Inferior parietal cortex (tissue), 1 donor: ENCODE results near the gene MOB3B.

Source experiments
- DNase-seq: peaks from one replicate; pipeline ENCODE4 v3.0.0-alpha.2; 2016; ENCODE audit errors: extremely low spot score

MOB3B gene

DNA sequence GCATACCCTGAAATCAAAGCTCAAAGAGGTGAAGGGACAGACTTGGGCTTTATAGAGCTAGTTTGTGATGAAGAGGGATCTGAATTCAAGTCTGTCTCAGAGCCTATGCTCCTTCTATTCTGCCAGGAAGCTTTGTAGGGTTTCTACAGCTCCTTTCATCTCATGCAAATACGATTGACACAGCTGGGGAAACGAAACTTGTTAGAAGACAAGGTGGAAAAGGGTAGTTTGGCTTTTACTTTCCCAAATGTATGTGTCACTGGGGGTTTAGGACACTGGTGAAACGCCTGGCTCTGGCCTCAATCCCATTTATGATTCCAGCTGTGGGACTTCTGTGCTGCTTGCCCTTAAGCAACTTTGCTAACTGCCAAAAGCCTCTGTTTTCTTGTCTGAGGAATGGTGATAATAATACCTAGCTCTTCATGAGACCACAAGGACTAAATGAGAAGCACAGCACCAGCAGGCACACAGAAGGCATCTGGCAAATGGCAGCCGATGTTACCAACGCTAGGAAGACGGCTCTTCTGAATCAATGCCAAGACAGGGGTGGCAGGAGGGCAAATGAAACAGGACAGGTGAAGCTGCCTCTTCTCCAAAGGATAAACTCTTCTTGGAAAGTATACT, 162.3 kb downstream of the MOB3B start:
- DNase-seq = no peak

- no peak for DNase-seq
Observed at GRCh38 chr9:27365707-27366376, 163.8 kb downstream of the MOB3B start.

DNA sequence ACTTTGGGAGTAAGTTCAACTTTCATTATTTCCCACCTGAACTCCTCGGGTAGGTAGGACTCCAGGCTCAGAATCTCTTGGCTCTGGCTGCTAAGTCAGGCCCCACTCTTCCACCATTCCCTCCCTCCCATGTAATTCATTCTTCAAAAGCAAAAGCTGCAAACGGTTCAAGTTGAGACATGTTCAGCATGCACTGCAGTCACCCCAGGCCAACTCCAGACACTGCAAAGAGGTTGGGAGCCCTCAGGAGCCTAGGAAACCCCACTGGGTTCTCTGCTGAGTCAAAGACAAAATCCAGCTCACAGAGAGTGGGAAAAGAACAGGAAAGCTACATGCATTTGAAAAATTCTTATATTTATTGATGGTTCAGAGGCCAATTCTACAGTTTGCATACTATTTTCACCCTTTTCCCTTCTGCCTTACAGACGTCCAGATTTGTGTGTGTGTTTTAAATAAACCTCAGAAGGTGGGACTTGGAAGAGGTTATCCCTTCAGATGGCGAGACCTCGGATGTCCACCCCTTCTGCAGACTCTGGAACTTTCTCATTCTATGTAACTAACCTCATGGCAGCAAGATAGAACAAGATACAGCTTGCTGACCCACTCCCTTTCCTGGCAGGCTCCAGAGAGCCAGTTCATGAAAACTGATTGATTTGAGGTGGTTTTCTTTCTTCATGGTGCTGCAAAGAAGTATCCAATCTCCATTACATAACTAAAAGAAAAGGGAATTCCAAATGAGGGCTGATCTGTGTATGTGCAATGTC, 167.0 kb downstream of the MOB3B start:
- no peak for DNase-seq

DNA sequence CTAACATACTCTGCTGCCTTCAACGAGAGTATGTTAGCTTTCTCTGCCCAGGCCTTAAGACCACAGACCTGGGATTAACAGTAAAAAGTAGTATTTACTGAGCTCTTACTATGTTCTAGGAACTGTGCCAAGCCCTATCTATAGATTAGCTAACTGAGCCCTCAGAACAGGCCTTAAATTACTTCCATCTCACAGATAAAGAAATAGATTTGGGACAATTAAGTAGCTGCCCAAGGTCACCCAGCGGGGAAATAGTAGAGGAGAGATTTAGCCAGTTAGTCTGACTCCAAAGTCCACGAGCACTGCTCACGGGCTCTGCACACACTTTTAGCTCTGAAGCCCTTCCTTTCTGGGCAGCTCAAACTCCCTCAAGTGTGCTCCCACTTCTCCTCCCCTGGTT, 168.1 kb downstream of the MOB3B start:
- no peak for DNase-seq

DNA sequence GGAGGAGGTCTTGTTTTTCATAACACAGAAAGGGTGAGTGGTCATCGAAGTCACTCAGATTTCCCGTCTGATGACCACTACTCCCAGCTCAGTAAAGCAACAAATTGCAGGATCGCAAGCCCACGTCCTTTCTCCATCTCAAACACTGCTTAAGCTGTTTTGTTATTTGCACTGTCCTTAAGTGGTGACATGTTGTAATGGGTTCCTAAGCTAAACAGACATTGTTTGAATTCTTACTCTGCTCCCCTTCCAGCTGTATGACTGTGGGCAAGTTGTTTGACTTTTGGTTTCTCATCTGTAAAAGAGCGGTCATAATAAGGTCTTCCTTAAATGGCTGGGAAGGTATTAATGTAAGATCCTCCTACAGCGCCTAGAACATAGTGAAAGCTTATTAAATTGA, 169.9 kb downstream of the MOB3B start:
- DNase-seq = no peak

DNA sequence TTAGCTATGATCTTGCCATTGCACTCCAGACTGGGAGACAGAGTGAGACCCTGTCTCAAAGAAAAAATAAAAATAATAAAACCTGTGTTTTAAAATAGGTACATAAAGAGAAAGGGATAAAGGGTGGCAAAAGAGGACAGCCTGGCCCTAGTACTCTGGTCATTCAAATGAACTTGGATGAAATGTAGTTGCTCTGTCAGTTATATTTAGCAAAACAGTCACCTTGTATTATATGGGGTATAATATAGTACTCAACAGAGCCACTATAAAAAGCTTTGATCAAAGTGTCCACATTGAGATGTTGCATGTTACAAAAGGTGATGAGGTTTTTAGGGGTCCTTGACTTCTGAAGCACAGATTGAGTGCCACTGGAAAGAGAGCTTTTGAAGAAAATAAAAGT, 171.6 kb downstream of the MOB3B start:
- DNase-seq = no peak

GRCh38 chr9:27356446-27356845, 173.2 kb downstream of the MOB3B start:
- DNase-seq = no peak

DNA sequence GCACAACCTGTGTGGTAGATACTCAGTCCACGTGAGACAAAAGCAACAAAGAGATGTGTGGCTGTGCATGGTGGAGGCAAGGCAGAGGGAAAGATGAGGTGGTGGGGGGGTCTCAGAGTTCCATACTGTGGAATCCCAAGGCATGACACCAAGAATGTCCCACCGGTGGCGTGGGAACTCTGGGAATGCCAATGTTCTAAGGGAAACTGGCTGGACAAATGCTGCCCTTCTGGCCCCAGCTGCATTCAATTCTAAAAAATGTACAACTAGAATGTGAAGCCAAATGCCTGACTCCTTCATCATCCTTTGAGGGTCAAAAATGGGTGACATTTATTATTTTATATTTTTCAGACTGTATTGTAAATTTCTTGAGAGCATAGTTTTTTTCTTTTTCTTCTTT, 174.4 kb downstream of the MOB3B start:
- no peak for DNase-seq

GRCh38 chr9:27353474-27354229, 176.0 kb downstream of the MOB3B start:
- DNase-seq = peak; percentile 89

- no peak for DNase-seq
Observed at GRCh38 chr9:27353166-27353473, 176.5 kb downstream of the MOB3B start.

- no peak for DNase-seq
Observed at GRCh38 chr9:27352457-27353165, 177.0 kb downstream of the MOB3B start.

- DNase-seq = peak; percentile 87
Observed at GRCh38 chr9:27351438-27351837, 178.2 kb downstream of the MOB3B start.

DNA sequence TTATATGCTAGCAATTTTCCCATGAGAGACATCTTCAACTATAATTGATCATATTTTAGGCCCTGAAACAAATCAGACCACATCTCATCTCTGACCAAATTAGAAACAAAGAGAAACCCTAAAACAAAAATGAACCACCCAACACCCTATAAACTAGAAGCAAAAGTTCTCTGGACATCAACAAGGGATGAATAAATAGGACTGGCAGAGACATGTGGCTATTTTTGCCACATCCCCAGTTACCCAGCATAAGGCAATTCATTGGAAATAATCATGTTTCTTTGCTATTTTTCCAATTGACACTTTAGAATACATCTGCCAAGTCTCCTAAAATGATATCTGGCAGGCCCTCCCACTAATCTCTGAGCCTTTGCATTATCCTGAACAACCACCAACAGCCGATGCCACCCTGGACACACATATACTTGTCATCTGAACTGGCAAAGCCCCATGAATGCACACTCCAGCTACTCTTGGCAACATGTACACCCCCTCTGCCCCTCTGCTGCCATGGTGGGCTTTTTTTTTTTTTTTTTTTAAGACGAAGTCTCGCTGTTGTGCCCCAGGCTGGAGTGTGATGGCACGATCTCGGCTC, 179.1 kb downstream of the MOB3B start:
- DNase-seq = no peak

DNA sequence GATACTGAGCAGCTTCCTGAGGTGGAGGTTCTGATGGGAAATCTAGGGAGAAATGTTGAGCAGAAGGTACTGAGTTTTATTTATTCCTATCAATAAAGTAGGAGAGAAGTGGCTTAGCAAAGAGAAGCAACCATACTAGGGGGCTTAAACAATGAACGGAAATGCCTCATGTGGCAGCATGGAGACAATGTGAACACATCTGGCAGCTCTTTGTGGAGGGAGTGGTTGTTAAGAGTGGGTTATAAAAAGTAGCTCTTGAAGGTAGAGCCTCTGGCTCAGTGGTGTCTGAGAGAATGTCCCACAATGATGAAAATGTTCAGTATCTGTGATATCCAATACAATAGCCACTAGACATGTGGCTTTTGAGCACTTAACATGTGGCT, 179.9 kb downstream of the MOB3B start:
- DNase-seq = no peak

DNA sequence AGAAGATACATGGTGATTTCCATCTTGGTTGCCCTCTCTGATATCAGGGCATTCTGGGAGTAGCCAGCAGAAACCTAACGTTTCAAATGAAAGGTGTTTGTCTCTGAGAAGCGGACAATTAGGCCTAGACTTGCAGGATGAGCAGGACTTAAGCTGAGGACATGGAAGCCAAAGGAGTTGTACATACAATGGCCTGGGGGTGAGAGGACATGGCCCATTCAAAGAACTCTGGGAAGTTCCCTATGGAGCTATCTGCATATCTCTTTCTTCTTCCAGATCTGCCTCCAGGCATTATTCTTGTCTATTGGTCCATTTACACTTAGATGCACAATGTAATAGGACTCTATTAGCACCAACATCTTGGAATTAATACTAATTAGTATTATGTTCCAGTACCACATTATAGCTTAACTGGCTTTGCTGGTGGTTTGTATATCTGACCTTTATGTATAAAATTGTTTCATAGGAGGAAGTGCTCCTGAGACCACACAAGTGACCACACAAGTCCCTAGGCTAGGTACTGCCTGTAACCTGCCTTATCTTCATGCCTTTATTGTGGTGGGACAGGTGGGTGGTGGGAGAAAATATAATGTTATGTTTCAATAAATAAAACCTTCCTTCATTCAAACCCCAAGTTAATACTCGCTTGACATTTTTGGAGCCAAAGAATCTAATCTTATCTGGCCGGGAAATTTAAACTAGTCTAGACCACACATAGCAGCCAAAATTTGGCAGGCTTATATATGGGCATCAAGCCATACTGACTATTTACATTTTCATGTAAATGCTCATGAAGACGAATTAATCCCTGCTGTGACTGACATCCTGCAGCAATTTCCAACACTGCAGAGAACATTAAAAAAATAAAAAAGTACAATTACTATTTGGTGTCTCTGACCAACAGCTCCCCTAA, 180.6 kb downstream of the MOB3B start:
- DNase-seq = no peak

DNA sequence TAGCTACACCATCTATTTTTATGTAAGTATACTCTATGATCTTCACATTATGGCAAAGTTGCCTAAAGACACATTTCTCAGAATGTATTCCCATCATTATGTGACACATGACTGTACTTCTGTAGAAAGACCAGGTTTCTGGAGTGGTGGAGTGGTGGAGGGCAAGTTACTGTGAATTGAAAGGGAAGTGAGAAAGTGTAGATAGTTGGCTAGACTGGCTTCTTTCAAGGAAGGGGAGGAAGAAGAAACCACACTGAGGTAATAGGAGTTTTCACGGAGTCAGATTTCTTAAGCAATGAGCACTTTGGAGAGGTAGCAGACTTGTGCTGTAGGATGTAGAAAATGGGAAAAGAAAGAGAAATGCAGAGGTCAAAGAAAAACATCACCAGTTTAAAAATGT, 181.7 kb downstream of the MOB3B start:
- no peak for DNase-seq

GRCh38 chr9:27344776-27345175, 184.8 kb downstream of the MOB3B start:
- DNase-seq = peak; percentile 39

DNA sequence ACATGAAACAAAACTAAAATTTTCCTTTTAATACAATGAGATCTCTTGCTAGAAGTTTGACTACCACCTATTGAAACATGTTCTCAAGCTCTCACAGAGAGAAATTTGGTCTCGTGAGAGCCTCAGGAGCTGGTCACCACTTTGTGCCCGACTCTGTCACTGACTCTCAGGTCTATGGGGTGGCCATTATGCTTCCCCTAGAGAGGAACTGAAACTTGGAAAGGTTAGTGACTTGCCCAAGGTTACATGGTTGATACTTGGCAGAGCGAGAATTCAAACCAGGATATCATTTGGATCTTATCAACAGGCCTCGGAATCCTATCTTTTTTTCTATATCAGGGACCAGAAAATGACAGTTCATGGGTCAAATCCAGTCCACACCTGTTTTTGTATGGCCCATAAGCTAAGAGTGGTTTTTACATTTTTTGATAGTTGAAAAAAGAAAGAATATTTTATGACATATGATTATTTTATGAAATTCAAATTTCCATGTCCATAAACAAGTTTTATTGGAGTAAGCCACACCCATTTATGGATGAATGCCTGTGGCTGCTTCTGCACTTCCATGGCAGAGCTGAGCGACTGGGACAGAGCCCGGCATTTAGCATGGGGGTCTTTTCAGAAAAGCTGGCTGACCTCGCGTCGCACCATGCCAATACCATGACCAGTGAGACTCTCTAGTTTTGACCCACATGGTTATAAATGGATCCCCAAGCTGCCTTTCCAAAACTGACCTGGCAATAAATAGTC, 187.9 kb downstream of the MOB3B start:
- no peak for DNase-seq

GRCh38 chr9:27340961-27341511, 188.6 kb downstream of the MOB3B start:
- no peak for DNase-seq
